HUDEP-2 (cell line): ENCODE measurements around the gene WRAP53.
A peak's percentile ranks its signal among the peaks of the same experiment; 100 is the strongest.

ENCODE experiments used
- DNase-seq, 76 experiments: peaks; one replicate each; lab custom pipeline; 2025; ENCODE audit not compliant: unreplicated experiment in 76 of 76; lab: John Stamatoyannopoulos, UW

The WRAP53 gene

DNA sequence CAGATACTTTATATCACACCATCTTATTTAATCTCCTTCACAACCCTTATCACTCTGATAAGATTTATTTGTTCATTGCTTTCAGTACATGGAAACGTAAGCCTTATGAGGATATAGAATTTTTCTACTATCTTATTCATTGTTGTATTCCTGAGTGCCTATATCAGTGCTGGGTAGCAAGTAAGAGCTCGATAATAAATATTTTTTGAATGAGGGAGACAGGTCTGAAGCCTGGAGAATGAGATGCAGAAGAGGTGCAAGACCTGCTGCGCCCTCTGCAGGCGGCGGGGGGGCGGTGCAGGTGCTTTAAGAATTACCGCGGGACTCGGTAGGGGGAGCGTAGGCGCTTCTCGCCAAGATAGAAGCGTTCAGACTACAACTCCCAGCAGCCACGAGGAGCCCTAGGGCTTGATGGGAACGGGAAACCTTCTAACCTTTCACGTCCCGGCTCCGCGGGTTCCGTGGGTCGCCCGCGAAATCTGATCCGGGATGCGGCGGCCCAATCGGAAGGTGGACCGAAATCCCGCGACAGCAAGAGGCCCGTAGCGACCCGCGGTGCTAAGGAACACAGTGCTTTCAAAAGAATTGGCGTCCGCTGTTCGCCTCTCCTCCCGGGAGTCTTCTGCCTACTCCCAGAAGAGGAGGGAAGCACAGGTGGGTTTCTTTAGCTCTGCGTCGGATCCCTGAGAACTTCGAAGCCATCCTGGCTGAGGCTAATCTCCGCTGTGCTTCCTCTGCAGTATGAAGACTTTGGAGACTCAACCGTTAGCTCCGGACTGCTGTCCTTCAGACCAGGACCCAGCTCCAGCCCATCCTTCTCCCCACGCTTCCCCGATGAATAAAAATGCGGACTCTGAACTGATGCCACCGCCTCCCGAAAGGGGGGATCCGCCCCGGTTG, at the start of gene WRAP53:
TSS of gene WRAP53 (plus strand) at position 570 of the 900 bp plus-strand sequence. CDS start at position 742, 172 bp downstream.
- peak in 72 of 76 experiments; percentile 52 to 97 (median 93) for DNase-seq

- DNase-seq: no peak
These were observed 47.5 kb upstream of the WRAP53 start for GRCh38 chr17:7640783-7641182.

GRCh38 chr17:7641635-7642034, 46.6 kb upstream of the WRAP53 start:
- peak in 23 of 76 experiments; percentile 7 to 54 (median 20) for DNase-seq

- no peak for DNase-seq
These were observed 43.5 kb upstream of the WRAP53 start for GRCh38 chr17:7644775-7645174.

DNA sequence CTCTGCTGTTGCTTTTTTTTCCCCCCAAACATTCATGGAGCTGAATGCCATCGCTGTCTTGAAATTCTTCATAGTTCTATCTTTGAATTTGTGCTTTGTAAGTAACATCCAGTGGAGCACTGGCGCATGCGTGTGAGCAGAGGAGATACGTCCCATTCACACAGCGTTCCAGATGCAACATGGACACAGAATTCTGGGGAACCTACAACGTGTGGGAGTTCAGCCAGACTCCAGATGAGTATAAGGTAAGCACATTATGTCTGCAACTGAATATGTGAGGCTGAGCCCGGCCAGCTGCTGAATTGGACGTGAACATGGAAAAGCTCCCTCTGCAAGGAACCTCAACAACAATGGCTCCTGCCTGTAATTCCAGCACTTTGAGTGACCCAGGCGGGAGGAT, 41.8 kb upstream of the WRAP53 start:
- DNase-seq: no peak

- DNase-seq: no peak
These were observed 41.3 kb upstream of the WRAP53 start for GRCh38 chr17:7647018-7647417.

DNA sequence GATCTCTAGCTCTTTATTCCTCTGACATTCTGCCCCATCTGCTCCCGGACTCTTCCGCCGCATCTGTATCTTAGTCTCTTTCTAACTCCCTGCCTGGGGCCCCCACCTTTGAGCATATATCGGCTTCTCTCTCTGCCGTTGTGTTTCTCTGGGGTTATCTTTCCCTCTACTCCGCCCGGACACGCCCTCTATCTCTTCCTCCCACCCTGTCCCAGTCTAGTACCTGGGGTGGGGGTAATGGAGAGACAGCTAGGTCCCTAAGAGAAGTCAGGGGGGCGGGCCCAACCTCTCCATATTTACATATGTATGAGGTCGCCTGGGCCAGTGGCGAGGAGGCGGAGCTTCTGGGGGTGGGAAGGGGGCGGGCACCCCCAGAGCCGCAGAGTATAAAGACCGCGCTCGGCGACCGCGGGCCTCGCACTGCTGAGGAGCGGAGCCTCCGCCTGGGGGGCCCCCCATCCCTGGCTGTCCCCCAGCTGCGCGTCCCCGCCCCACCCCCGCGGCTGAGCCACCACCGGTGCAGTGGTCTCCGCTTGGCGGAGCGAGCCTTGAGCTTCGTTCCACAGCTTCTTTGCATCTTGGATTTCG, 37.7 kb upstream of the WRAP53 start, which contains the start of gene ATP1B2:
TSS of gene ATP1B2 (plus strand) at position 418 of the 588 bp plus-strand sequence. CDS start 593 bp downstream, outside the sequence.
- peak in 74 of 76 experiments; percentile 71 to 98 (median 94) for DNase-seq

DNA sequence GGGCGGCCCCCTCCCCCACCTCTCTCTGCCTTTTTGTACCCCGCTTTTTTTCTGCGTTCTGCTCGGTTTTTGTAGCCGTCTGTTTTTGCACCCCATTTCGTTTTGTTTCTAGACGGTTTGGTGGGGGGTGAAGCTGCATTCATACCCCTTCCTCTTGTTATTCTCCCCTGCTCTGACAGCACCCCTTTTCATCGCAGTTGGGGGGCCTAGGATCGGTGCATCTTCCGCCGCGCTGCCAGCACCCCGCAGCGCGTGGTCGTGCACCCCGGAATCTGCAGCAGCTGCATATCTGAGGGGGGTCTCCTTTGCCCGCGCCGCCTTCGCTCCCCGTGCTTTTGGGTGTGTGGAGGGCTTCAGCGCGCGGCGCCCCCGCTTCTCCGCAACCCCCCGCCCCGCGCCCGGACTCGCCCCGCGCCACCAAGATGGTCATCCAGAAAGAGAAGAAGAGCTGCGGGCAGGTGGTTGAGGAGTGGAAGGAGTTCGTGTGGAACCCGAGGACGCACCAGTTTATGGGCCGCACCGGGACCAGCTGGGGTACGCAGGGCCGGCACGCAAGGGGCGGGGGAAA, 37.1 kb upstream of the WRAP53 start:
- DNase-seq: peak in 1 of 76 experiments; percentile 10

GRCh38 chr17:7651665-7652387, 36.5 kb upstream of the WRAP53 start:
- DNase-seq: no peak

DNA sequence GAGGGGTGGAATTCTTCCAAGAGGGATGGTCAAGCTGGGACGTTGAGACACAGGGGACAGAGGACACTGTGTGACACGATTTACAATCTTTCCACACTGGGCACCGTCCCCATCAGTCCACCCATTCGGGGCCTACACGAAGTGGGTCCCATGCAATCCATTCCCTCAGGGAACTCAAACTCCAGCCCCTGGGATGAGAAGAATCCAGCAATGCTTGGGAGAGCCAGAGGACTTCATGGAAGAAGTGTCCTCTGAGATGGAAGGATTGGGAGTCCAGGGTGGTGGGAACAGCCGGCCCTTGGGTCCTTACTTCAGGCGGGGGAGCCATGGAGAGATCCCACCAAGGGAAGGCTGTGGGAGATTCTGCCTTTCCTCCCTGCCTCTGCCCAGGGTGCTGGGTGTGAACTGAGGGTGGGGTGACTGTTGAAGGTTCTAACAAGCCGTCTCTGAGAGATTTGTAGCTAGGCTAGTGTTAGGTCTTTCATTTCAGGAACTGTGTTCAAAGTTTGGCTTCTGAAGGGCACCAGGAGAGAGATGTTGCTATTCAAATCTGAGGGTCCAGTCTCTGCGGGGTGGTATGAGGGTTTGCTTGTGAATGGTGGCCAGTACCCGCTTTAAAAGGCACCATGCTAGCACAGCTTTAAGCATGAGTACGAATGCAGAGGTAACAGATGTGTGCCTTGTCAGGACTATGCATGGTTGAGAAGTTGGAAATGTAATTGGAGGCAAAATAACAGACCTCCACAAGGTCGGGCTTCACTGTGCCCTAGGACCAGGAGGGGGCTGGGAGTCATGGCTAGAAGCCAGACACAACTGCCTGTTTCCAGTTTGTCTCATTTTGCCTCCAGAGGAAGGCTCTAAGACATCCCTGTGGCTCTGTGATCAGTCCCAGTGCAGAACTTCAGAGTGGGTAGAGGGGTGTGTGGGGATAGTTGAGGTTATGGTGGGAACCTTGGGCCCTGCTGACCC, 35.6 kb upstream of the WRAP53 start:
- DNase-seq: peak in 3 of 76 experiments; percentile 9 to 15 (median 14)

GRCh38 chr17:7654832-7655540, 33.3 kb upstream of the WRAP53 start:
- no peak for DNase-seq

DNA sequence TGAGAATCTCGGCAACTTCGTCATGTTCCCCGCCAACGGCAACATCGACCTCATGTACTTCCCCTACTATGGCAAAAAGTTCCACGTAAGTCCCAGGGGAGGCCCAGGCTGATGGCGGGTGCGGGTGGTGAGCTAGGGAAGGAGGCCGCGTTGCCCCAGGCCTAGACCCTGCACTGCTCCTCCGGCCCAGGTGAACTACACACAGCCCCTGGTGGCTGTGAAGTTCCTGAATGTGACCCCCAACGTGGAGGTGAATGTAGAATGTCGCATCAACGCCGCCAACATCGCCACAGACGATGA, 32.8 kb upstream of the WRAP53 start:
- DNase-seq: no peak

DNA sequence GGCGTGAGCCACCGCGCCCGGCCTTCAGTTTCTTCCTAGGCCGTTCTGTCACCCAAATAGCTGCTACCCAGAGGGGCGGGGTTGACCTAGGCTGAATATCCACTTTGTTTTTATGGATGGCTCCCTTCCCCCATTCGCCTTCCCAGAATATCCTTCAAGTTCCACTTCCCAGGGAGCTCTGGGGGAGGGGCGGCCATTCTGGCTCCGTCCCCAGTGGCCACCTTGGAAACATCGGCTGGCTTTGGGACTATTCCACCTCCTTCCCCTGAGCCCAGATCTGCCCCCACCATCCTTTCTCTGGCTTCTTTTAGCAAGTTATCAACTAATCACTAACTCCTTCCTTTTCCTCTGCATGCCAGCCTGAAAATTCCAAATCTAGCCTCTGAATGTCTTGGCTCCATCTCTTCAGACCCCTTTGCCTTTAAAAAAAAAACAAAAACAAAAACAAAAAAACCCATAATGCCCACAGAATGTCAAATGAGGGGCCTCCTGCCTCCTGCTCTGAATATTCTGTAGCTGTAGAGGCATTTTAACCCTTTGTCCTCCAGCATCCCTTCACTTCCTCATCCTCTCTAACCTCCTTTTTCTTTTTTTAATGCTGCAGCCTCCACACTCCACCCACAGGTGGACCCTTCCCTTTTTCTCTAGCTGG, 31.2 kb upstream of the WRAP53 start:
- no peak for DNase-seq

- DNase-seq: no peak
These were observed 20.4 kb upstream of the WRAP53 start for GRCh38 chr17:7667656-7668406.

GRCh38 chr17:7668482-7668881, 19.8 kb upstream of the WRAP53 start:
- DNase-seq: no peak

GRCh38 chr17:7673239-7673638, 15.0 kb upstream of the WRAP53 start:
- peak in 48 of 76 experiments; percentile 5 to 57 (median 31) for DNase-seq

DNA sequence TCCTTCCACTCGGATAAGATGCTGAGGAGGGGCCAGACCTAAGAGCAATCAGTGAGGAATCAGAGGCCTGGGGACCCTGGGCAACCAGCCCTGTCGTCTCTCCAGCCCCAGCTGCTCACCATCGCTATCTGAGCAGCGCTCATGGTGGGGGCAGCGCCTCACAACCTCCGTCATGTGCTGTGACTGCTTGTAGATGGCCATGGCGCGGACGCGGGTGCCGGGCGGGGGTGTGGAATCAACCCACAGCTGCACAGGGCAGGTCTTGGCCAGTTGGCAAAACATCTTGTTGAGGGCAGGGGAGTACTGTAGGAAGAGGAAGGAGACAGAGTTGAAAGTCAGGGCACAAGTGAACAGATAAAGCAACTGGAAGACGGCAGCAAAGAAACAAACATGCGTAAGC, 13.3 kb upstream of the WRAP53 start:
- DNase-seq: no peak

GRCh38 chr17:7676533-7676932, 11.7 kb upstream of the WRAP53 start:
- DNase-seq: no peak
